NCI-H2227 (cell line): ENCODE data around the gene ME3.

Experiments
- DNase-seq: peaks from one replicate; lab custom pipeline; 2025; ENCODE audit not compliant: unreplicated experiment; lab: John Stamatoyannopoulos, UW

ME3 gene

GRCh38 chr11:86693518-86693917 lies 21.1 kb upstream of the ME3 start:
- DNase-seq: no peak

GRCh38 chr11:86692746-86693145 lies 20.3 kb upstream of the ME3 start:
- no peak for DNase-seq

- no peak for DNase-seq
Measured at GRCh38 chr11:86692317-86692716, 19.9 kb upstream of the ME3 start.

- DNase-seq: no peak
Measured at GRCh38 chr11:86688398-86689179, 16.2 kb upstream of the ME3 start.

DNA sequence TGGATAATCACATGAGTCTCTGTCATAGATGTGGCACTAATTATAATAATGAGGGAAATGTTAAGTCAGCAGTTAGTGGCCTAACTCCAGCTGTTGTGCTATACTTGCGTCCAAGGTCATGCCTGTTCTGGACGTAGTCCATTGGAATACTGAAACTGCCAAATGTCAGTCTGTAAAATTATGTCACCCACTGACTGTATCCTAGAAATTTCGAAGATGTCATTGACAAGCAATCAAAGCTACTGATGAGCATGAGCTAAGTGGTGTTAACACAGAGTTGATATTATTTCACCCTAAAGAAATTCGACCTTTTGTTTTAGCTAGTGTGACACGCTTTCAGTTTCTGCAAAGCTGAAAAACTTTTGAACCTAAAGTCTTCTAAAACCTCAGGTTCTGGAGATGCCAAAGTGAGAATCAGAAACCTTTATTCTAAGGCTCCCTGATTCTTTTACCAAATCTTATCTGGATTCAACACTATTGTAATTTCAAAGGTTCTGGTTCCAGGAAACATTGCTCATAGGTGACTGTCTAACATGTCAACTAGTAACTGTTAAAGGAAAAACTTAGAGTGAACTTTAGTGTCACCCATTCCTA lies 14.9 kb upstream of the ME3 start:
- DNase-seq: no peak

DNA sequence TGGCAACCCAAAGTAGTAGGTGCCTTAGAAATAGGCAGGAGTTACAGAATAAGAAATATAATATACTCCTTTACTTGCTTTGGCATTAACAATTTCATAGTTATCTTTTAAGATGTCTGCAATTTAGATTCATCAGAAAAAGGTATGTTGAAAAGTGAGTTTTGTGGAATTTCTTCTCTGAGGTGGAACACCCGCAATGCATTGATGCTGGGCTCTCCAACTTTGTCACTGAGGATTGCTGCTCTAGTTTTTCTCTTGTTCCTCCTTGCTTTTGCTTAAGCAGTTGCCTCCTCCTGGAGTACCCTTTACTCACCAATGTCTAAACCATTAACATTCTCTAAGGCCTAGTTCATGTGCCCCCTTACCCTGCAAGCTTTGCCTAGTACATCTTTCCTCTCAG lies 14.1 kb upstream of the ME3 start:
- no peak for DNase-seq

DNA sequence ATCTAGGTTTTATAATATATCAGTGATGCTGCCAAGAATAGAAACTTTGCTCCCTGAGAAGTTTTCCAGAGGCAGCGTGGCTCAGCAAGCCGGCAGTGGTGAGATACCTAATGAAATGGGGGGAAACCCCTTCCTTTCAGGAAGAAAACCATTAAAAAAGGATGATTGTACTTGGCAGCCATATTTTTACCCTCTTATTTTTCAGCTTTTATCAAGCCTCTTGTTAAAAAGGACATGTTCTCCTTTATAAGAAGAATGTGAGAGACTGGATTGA lies 9.0 kb upstream of the ME3 start:
- DNase-seq: no peak

- DNase-seq: no peak
Measured at GRCh38 chr11:86680716-86681482, 8.5 kb upstream of the ME3 start.

DNA sequence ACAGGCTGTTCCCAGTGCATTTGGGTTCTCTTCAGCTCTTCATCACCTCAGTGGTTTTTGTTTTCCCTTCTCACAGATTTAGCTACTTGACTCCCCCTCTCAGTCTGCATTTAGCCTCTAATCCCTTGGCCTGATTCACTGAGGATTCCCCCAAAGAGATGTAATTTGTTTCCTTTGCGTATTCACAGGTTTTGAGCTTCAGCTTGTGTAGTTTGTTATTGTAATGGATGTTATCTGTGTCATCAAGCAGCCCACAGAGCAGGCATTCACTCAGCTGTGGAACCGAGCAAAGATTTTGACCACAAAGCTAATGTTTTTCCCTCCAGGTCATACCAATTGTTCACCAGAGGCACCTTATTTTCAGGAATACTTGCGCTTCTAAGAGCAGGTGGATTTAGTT lies 6.4 kb upstream of the ME3 start:
- DNase-seq: no peak

GRCh38 chr11:86678296-86678695 lies 5.9 kb upstream of the ME3 start:
- DNase-seq: no peak

- DNase-seq: peak; percentile 25
Measured at GRCh38 chr11:86676533-86677154, 4.2 kb upstream of the ME3 start.

DNA sequence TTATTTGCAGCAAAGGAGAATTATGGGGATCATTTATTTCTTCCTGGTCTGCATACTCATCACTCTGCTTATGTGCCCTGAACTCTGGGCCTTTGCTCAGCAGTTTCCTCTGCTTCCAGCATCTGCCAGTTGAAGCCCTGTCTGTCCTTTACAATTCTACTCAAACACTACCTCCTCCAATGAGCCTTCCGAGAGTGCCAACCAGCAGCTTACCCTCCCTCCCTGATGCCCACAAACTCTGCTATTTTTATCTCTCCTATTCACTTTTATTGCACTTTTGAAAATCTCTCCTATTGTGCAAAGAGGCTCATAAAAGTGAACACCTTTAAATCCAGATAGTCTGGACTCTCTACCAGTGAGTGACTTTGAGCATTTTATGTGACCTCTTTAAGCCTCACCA lies 3.6 kb upstream of the ME3 start:
- DNase-seq: no peak

DNA sequence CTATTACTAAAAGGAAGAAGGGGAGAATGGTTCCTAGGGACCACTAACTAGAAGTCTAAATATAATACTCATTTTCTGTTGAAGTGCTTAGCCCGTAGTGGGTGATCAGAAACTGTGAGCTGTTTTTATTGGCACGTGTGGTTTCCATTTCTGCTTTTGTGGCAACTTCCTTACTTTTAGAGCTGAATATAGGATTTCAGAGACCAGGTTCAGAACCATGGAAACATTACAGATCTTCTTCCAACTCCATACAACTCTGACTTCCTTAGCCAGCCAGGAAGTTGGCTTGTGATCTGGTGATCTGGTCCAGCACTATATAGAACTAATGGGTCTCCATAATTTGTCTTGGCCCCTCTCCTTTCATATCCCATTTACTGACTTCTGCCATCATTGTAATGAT lies 2.6 kb upstream of the ME3 start:
- no peak for DNase-seq

GRCh38 chr11:86673872-86674750 lies 1.7 kb upstream of the ME3 start:
- DNase-seq: no peak

DNA sequence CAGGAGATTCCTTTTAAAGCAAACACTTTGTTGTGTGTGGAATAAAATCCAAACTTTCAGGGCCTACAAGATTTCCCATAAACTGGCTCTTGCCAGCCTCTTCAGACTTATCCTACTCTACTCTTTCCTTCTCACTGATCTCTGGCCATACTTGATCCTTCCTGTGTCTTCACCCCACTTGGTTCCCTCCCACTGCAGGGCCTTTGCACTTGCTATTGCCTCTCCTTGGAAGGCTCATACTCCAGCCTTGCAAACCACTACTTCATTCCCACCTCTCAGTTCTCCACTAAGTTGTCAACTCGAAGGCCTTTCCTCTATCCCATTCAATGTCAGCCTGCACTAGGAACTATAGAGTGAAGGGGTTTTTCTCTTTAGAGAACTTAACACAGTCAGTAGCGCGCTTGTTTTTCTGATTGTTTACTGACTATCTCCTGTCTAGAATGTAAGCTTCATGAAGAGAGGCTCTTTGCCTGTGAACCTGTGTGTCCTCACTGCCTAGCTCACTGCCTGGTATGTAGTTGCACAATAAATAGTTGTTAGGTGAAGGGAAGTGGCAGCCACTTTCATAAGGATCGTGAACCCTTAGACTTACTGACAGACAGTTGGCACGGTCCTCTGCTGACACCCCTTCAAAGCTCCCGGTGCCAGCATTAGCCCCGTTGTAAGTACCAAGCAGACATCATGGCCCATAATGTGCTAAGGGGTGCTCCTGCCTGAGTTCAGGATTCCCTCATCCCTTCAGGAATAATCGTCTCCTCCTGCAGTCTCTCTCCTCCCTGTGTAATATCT lies 833 bp upstream of the ME3 start:
- no peak for DNase-seq

- peak; percentile 25 for DNase-seq
Measured at GRCh38 chr11:86671531-86672006, 847 bp downstream of the ME3 start.

DNA sequence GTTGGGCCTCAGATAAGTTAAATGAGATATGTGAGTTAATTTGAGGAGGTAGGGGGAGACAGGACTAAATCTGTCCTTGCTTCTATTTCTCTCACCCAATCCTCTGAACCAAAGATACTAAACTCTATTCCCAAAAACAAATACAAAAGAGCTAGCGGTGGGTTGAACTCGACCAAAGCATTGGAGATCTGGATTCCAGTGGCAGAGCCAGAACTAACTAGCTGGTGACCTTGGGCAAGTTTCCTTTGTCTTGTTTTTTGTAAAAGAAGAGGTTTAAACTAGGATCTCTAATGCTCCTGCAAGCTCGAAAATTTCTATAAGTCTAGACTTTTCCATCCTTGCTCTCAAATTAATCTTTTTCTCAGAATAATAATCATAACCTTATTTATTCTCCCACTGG lies 1.5 kb downstream of the ME3 start:
- DNase-seq: no peak

- no peak for DNase-seq
Measured at GRCh38 chr11:86670181-86670580, 2.2 kb downstream of the ME3 start.

DNA sequence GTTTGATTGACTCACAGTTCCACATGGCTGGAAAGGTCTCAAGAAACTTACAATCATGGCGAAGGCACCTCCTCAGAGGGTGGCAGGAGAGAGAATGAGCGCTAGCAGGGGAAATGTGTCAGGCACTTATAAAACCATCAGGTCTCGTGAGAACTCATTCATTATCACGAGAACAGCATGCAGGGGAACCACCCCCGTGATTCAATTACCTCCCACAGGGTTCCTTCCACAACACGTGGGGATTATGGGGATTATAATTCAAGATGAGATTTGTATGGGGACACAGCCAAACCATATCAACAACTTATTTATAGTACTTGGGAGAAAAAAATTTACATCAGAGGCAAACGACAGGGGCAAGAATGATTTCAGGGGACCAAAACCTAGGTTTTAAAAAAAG lies 3.0 kb downstream of the ME3 start:
- no peak for DNase-seq

- DNase-seq: no peak
Measured at GRCh38 chr11:86668929-86669328, 3.5 kb downstream of the ME3 start.
